ENCODE data around the gene CHAD. TPM values are rescaled to one million over a fixed set of nuclear protein-coding genes. Genes with fewer than 3 reads are reported as not detected.

Gene CHAD
- polyA plus RNA-seq, 1 experiment = not detected

DNA sequence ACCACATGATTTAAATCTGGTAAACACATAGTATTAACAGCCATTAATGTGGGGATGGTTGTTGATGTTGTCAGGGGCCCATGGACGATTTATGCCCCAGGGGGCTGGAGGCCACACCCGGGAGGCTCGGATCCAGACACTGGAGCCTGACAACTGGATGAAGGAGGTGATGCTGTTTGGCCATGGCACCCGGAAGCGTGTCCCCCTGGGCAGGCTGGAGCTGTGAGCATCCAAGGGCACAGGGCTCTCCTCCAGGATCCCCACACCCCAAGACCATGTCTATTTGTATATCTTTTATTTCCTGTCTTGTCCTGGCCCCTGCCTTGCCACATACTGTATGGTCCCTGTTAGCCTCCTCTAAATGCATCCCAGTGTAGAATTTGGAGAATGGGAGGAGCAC lies 14.6 kb upstream of the CHAD start:
- ChIA-PET POLR2A (no interaction called here), CTCF (interaction anchor here (0.6 to 3.3 kb wide), 13 partner anchors 9 to 150 kb away, joined by 3 to 14 read pairs (median 4); no protein-coding TSS in a partner anchor)
- TF ChIP-seq CTCF (IDR thresholded peaks at IDR 0.05; ENCODE audit: insufficient read depth, low read depth, low read length) = no peak
- Histone ChIP-seq H3K36me3 (ENCODE audit: control insufficient read depth, insufficient read depth, low read length) (peaks cover 10% of the 10 kb centered on the region), H3K27me3 (ENCODE audit: control insufficient read depth, insufficient read depth, low read length) (no peaks in the 10 kb centered on the region), H3K4me3 (ENCODE audit: low read depth, low read length) (no peak overlapping the region)
- DNase-seq (ENCODE audit: low read depth) = no peak

- H3K36me3 ChIP-seq (ENCODE audit: control insufficient read depth, insufficient read depth, low read length) = peaks cover 10% of the 10 kb centered on the region
- ChIA-PET CTCF (interaction anchor here (0.6 to 3.3 kb wide), 22 partner anchors 9 to 359 kb away, joined by 3 to 14 read pairs (median 4); partner anchors contain the start of gene CHAD), POLR2A (no interaction called here)
Observed at GRCh38 chr17:50482516-50482915, 13.8 kb upstream of the CHAD start.

GRCh38 chr17:50482110-50482509 lies 13.4 kb upstream of the CHAD start:
- ChIA-PET POLR2A (no interaction called here), CTCF (interaction anchor here (0.5 to 3.3 kb wide), 22 partner anchors 12 to 554 kb away, joined by 3 to 14 read pairs (median 3); partner anchors contain the start of gene CHAD)
- DNase-seq (ENCODE audit: low read depth) = no peak

More at GRCh38 chr17:50482516-50482915, 13.8 kb upstream of the CHAD start:
- DNase-seq (ENCODE audit: low read depth) = peak; percentile 80
- H3K4me3 ChIP-seq (ENCODE audit: low read depth, low read length) = no peak overlapping the region
- peak; percentile 90 for TF ChIP-seq CTCF (IDR thresholded peaks at IDR 0.05; ENCODE audit: insufficient read depth, low read depth, low read length)
- no peaks in the 10 kb centered on the region for H3K27me3 ChIP-seq (ENCODE audit: control insufficient read depth, insufficient read depth, low read length)

GRCh38 chr17:50481648-50482047 lies 13.0 kb upstream of the CHAD start:
- Histone ChIP-seq H3K4me3 (ENCODE audit: low read depth, low read length) (no peak overlapping the region), H3K36me3 (ENCODE audit: control insufficient read depth, insufficient read depth, low read length) (peaks cover 10% of the 10 kb centered on the region), H3K27me3 (ENCODE audit: control insufficient read depth, insufficient read depth, low read length) (no peaks in the 10 kb centered on the region)
- no peak for TF ChIP-seq CTCF (IDR thresholded peaks at IDR 0.05; ENCODE audit: insufficient read depth, low read depth, low read length)
- no peak for DNase-seq (ENCODE audit: low read depth)
- CTCF ChIA-PET = interaction anchor here (0.5 to 3.3 kb wide), 21 partner anchors 12 to 554 kb away, joined by 3 to 14 read pairs (median 3); partner anchors contain the start of gene CHAD
- POLR2A ChIA-PET = no interaction called here

More at GRCh38 chr17:50482110-50482509, 13.4 kb upstream of the CHAD start:
- Histone ChIP-seq H3K4me3 (ENCODE audit: low read depth, low read length) (no peak overlapping the region), H3K36me3 (ENCODE audit: control insufficient read depth, insufficient read depth, low read length) (peaks cover 10% of the 10 kb centered on the region), H3K27me3 (ENCODE audit: control insufficient read depth, insufficient read depth, low read length) (no peaks in the 10 kb centered on the region)
- TF ChIP-seq CTCF (IDR thresholded peaks at IDR 0.05; ENCODE audit: insufficient read depth, low read depth, low read length) = no peak

DNA sequence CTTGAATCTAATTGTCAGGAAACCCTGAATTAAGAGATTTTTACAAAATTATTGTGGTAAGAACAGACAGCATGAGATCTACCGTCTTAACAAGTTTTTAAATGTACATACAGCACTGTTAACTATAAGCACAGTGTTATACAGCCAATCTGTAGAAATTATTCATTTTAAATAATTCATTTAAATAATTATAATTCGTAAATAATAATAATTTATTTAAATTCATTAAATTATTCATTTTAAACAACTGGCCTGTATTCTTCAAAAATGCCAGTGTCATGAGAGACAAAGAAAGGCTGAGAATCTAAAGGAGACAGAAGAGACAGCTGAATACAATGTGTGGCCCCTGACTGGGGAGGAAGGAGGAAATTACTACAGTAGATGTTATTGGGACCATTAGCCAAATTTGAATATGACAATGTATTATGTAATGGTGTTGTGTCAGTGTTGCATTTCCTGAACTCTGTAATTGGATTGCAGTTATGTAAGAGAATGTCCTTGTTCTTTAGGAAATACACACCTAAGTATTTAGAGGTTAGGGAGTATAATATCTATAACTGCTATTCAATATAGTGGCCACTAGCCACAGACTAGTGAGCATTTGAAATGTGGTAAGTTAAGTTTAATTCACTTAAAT lies 12.3 kb upstream of the CHAD start:
- H3K36me3 ChIP-seq (ENCODE audit: control insufficient read depth, insufficient read depth, low read length) = peaks cover 10% of the 10 kb centered on the region
- peaks cover 2% of the 10 kb centered on the region; the same call in 1 of the 2 replicates for H3K27me3 ChIP-seq (ENCODE audit: control insufficient read depth, insufficient read depth, low read length)
- H3K4me3 ChIP-seq (ENCODE audit: low read depth, low read length) = no peak overlapping the region
- POLR2A ChIA-PET = no interaction called here
- CTCF ChIA-PET = interaction anchor here (0.7 to 3.3 kb wide), 9 partner anchors 13 to 361 kb away, joined by 3 to 13 read pairs (median 3); partner anchors contain the start of gene CHAD
- TF ChIP-seq CTCF (IDR thresholded peaks at IDR 0.05; ENCODE audit: insufficient read depth, low read depth, low read length) = no peak
- no peak for DNase-seq (ENCODE audit: low read depth)
